Mammary epithelial cell (primary cell): ENCODE measurements around the gene ATL2.

Experiments used
- CTCF ChIP-seq, 2 donors: IDR thresholded peaks in 1 of 2; conservative IDR thresholded peaks in 1 of 2; 2 replicates each; pipeline ENCODE4 v1.5.1; 2011 to 2012; ENCODE audit warnings: inconsistent platforms in 2 of 2, low read length in 2 of 2, mild to moderate bottlenecking in 2 of 2, control low read depth in 1 of 2, low read depth in 1 of 2; ENCODE audit not compliant: insufficient read depth in 1 of 2; ENCODE audit errors: extremely low read depth in 1 of 2
- EZH2 ChIP-seq: IDR thresholded peaks from 2 replicates; pipeline ENCODE4 v1.6.1; 2012; ENCODE audit warnings: low read length, inconsistent platforms, borderline replicate concordance

DNA sequence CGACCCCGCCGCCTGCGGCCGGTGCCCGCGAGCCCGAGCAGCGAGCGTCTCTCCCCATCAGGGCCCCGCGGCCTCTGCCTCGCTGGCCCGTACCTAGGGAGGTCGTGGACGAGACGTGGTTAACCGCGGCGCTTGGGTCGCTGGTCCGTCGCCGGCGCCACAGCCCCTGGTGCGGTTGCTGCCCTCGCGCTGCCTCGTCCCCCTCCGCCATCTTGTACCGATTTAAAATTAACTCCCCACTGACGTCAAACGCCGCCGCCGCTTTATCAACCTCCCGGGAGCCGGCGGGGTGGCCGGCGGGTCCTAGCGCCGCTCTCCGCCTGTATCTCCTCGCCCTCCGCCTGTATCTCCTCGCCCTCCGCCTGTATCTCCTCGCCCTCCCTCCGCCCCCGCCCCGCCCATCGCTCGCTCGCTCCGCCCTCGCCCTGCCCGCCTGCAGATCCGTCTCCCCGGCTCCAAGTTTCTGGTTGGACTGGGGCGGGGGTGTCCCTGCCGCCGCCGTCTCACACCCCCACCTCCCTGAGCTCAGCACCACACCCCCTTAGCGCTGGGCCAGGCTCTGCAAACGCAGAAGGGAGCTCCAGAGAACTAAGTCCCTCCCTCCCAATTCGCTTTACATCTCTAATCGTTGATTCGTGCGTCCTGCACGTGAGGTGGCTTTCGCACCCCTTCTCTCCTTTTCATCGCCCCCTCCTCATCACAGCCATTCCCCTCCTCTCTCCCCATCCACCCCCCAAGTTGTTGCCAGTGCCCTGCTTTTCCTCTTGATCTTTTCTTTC lies at the start of gene ATL2:
- TF ChIP-seq EZH2 = no peak
- no peak for TF ChIP-seq CTCF (conservative IDR thresholded peaks at IDR 0.05 in 1 of 2, IDR thresholded peaks at IDR 0.05 in 1 of 2; ENCODE audit: extremely low read depth in 1 of 2, insufficient read depth in 1 of 2, low read depth in 1 of 2, low read length in 2 of 2)
